Measurements from ENCODE around the gene FEZF2.

FEZF2 gene

GRCh38 chr3:62372621-62373041 is 719 bp downstream of the FEZF2 start:
- DNase-seq (ENCODE audit: low spot score), result no peak

DNA sequence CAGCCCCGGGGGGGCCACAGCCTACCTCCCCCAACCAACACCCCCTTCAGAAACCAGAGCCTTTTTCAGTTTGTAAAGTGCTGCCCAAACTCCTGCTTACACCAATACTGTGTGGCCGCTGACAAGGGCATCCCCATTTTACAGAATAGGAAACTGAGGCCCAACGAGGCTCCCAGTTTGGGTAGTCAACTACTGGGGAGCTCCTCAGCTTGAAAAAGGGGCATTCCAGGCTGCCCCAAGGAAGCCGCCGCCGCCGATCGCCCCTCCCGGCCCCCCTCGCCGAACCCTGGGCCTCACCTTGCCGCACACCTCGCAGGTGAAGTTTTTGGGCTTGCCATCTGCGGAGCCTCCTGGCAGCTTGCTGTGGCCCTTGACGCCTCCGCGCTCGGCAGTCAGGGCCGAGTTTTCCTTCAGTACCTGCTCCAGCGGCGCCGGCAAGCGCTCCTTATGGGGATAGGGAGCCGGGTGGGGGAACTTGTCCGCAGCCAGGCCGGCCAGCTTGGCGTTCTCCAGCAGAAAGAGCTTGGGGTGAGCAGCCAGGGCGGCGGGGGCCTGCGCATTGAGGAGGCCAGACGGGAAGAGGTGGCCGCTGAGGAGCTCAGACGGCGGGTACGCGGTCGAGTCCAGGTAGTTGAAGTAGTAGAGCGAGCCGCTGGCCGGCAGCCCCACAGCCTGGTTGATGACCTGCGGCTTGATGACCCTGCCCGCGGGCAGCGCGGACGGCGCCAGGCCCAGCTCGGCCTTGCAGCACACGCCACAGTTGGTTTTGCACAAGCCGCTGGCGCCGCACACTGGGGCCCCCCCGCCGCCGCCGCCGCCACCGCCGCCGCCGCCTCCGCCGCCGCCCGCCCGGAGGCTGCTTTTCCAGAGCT is 1.4 kb downstream of the FEZF2 start:
- no peak for DNase-seq (ENCODE audit: low spot score)

- DNase-seq (ENCODE audit: low spot score), result no peak
These were observed 2.3 kb downstream of the FEZF2 start for GRCh38 chr3:62370858-62371719.

DNA sequence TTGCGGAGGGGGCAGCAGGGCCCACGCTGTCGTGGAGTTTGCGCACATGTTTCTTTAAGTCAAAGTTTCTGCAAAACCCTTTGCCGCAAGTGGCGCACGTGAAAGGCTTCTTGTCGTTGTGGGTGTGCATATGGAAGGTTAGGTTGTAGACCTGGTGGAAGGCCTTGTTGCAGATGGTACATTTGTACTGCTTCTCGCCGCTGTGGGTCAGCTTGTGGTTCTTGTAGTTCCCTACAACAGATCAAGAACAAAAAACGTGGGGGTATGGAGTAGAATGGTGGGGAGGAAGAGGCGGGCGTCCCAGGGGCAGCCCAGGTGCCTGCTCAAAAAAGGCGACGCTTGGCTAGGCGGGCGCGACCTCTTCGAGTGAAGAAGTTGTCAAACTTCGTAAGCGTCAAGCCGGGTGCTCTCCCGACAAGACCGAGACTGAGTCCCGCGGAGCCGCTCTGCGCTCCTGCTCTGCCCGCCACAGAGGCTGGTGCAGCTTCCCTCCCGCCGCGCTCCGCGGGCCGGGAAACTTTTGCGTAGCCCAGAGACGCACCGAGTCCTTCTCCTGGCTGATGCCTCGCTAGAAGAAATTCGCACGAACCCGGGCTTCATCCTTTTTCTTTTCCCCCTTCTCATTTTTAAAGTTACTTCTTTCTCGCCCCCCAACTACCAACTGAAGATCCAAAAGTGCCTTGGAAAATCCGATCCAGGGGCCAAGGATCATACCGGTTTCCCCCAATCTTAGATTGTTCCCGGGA is 3.1 kb downstream of the FEZF2 start:
- no peak for DNase-seq (ENCODE audit: low spot score)

DNA sequence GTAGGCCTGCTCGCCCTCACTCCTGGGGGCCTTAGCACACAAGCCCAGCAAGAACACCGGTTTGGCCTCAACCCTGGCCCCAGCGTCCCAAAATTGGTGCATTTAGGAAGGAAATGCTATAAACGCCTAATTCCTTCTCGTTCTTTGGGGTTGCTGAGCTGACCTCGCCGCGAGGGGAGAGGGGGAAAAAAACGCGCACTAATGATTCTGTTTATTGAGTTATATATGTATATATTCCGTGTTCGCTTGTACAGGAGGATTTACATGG is 3.9 kb downstream of the FEZF2 start:
- no peak for DNase-seq (ENCODE audit: low spot score)

DNA sequence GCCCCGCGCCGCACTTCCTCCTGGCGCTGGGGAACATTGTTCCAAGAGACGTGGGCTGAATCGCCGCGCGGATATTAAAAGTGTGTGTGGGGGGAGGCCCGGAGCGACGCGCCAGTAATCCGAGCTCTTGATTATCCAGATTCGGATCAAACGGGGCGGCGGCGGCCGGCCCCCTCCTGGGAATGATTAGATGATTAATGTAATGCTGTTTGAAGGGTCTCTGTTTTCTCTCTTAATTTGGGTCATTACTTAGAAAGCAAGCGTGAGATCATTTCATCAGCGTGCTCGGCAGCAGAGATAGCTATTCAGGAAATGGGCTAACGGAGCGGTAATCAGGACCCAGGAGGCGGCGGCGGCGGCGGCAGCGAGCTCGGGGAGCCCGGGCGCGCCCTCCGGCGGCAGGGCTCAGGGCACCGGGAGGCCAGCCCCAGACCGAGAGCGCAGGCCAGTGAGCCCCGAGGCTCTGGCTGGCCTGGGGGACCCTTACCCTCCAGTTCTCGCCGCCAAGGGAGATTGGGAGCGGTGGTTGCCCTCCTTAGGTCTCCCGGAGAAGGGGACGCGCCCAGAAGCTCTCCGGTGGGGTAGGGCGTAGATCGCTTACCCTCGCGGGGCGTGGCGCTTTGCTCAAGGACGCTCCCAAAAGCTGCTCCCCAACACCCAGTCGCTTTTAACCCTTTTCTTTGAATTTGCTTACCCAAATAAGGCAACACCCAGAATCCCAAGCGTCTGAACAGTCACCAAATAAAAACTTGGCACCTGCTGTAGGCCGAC is 4.5 kb downstream of the FEZF2 start:
- DNase-seq (ENCODE audit: low spot score), result no peak

DNA sequence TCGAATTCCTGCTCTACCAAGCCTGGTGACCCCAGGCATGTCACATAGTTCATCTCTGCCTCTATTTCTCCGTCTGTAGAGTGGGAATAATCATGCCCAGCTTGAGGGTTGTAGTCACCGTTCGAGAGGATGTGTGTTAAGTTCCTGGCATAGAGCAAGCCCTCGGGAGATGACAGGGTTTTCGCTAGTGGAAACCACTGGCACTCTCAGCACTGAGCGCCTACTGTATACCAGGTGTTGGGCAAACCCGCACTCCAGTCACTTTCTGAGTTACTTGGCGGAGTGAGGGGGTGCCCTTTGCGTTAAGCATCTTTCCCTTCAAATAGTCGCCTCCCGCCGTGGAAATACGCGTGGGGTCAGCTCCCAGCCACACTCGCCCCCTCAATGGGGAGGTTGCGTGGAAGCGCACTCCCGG is 5.1 kb downstream of the FEZF2 start:
- DNase-seq (ENCODE audit: low spot score), result no peak

DNA sequence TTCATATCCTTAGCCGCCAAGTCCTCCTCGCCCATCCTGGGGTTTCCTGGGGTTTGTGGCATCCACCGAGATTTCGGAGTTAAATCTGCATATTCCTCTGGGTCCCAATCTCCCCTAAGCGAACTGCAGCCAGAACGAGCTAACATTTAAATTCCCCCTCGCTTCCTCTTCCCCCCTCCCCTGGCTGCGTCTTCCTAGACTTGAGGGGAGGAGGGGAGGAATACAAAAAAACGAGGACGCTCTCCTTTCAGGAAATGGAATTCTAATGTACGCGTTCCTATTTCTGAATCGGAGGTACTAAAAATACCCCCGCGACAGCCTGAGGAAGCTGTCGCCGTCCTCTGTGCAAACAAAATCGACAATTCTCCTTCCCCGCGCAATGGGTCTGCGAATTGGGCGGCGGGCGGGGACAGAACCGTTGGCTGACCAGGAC is 5.6 kb downstream of the FEZF2 start:
- no peak for DNase-seq (ENCODE audit: low spot score)

GRCh38 chr3:62366126-62366484 is 7.2 kb downstream of the FEZF2 start:
- DNase-seq (ENCODE audit: low spot score), result no peak

- no peak for DNase-seq (ENCODE audit: low spot score)
These were observed 7.8 kb downstream of the FEZF2 start for GRCh38 chr3:62365391-62366125.

DNA sequence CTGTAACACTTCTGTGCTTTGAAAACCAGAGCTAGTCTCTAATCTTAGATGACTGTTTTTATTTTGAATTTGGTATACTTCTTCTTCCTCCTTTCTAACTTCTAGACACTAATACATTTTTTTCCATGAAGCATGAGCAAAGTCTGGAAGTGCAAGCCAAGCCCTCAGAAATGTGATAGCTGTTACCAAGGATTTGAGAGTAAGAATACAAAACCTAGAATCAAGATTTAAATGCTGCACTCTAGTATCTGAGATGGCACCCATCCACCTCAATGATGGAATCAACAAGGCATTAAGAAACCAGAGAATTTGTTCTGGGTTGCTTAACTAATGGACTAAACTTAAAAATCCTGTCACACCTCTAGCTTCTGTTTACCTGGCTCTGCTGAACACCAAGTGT is 9.2 kb downstream of the FEZF2 start:
- DNase-seq (ENCODE audit: low spot score), result no peak

- DNase-seq (ENCODE audit: low spot score), result no peak
These were observed 10.1 kb downstream of the FEZF2 start for GRCh38 chr3:62363275-62363674.

- DNase-seq (ENCODE audit: low spot score), result no peak
These were observed 11.5 kb downstream of the FEZF2 start for GRCh38 chr3:62361824-62362223.

- DNase-seq (ENCODE audit: low spot score), result no peak
These were observed 12.1 kb downstream of the FEZF2 start for GRCh38 chr3:62361261-62361660.

GRCh38 chr3:62359531-62359930 is 13.8 kb downstream of the FEZF2 start:
- no peak for DNase-seq (ENCODE audit: low spot score)

GRCh38 chr3:62356356-62356755 is 17.0 kb downstream of the FEZF2 start:
- DNase-seq (ENCODE audit: low spot score), result no peak

GRCh38 chr3:62355703-62356102 is 17.6 kb downstream of the FEZF2 start:
- no peak for DNase-seq (ENCODE audit: low spot score)

- DNase-seq (ENCODE audit: low spot score), result no peak
These were observed 29.6 kb downstream of the FEZF2 start for GRCh38 chr3:62343755-62344154.

- DNase-seq (ENCODE audit: low spot score), result no peak
These were observed 38.2 kb downstream of the FEZF2 start for GRCh38 chr3:62335196-62335595.

DNA sequence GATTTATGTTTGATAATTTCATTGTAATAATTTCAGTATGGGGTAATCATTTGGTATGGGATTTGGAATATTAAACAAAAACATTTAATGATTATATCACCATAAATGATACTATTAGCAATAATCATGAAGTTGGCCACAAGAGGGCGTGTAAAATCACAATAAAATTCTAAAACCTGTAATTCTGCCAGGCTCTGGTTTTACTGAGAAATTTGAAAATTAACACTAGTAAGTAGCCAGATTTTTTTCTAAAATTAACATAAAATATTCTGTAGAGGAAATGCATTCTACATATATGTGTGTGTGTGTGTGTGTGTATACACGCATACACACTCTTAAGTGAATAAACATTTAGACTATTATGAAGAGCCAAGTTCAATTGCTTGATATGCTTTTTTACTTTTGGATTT is 40.5 kb downstream of the FEZF2 start:
- peak; percentile 18 for DNase-seq (ENCODE audit: low spot score)

GRCh38 chr3:62332017-62332416 is 41.3 kb downstream of the FEZF2 start:
- DNase-seq (ENCODE audit: low spot score), result no peak

All from LoVo (cell line).